ENCODE data around the gene JARID2. TPM values are rescaled to one million over a fixed set of nuclear protein-coding genes. Genes with fewer than 3 reads are reported as not detected.

The JARID2 gene
- total RNA-seq, 3 donors from 2014 or later: 10.5 to 13.9 (median 11.5) TPM

DNA sequence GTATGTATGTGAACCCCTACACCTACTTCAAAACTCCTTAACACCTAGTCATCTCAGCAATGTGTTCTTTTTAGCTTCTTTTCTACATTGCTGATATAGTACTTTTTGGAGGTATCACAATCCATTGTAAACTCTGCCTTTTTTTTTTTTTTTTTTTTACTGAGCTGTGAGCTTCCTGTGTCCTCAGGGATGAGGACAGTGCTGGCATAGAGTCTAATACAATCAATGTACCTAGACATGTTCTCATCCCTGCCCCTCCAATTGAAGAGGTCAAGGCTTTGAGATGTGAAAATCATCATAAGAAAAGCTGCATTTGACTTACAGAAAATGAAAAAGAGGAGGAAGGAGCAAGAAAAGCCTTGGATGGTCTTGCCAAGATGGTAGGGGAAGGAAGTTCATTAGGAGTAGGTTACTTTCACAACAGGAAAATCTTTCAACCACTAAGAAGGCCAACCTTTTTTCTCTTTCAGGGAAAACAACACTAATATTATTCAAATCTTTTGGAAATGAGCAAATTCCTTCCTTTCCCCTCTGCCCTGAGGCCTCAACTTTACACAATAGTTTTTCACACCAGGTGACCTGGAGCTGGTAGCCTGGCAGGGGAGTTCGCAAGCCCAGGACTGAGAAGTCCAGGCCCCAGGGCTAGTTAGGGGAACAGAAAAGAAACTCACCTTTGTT lies 2.8 kb upstream of the JARID2 start:
- Histone ChIP-seq H3K27me3 (no peaks in the 10 kb centered on the region), H3K4me1 (no peaks in the 10 kb centered on the region), H3K4me3 (no peak overlapping the region), H3K27ac (peak overlapping the region; percentile 96 to 98), H3K9me3 (no peaks in the 10 kb centered on the region), H3K36me3 (no peaks in the 10 kb centered on the region)
- TF ChIP-seq, protein P1, sequence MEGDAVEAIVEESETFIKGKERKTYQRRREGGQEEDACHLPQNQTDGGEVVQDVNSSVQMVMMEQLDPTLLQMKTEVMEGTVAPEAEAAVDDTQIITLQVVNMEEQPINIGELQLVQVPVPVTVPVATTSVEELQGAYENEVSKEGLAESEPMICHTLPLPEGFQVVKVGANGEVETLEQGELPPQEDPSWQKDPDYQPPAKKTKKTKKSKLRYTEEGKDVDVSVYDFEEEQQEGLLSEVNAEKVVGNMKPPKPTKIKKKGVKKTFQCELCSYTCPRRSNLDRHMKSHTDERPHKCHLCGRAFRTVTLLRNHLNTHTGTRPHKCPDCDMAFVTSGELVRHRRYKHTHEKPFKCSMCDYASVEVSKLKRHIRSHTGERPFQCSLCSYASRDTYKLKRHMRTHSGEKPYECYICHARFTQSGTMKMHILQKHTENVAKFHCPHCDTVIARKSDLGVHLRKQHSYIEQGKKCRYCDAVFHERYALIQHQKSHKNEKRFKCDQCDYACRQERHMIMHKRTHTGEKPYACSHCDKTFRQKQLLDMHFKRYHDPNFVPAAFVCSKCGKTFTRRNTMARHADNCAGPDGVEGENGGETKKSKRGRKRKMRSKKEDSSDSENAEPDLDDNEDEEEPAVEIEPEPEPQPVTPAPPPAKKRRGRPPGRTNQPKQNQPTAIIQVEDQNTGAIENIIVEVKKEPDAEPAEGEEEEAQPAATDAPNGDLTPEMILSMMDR (IDR thresholded peaks at IDR 0.05): no peak
- TF ChIP-seq POLR2AphosphoS5 (IDR thresholded peaks at IDR 0.05) (no peak), POLR2A (IDR thresholded peaks at IDR 0.05) (no peak)
- intact Hi-C loops (cut with DNase I; ENCODE audit: low total_unique reads): no loop called here
- no peak for DNase-seq (ENCODE audit: low spot score in 2 of 2)

DNA sequence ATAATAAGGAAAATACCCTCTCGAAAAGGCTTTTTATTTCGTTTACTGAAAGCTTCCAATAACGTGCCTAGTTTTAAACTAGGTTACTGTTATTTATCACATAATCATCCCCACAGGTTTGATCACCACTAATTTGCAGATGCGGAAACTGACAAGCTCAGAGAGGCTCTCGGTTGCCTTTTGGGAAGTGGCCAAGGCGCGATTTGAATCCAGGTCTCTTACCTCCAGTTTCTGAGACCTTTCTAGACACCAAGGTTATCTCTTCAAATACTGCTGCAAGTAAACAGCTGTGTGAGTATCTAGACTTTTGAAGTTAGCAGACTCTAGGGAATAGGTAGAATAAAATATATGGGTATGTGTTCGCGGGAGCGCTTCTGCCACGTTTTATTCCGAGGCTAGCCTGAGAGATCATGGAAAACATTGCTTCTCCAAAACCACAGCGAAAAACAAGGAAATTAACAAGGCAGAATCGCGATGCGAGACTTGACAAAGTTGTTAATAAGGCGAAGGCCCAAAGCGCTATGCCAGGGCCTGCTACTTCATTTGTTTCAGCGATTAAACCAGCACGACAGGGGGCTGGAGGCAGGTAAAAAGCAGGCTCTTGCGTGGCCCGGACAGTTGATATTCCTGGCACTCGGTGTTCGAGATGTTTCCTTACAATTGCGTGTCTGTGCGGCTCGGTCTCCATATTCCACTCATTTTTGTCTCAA lies 1.8 kb upstream of the JARID2 start:
- peak overlapping the region; percentile 77 to 95 (median 92) for H3K4me3 ChIP-seq
- no peaks in the 10 kb centered on the region for H3K27me3 ChIP-seq
- no peaks in the 10 kb centered on the region for H3K9me3 ChIP-seq
- H3K4me1 ChIP-seq: no peaks in the 10 kb centered on the region
- DNase-seq (ENCODE audit: low spot score in 2 of 2): no peak
- intact Hi-C loops (cut with DNase I; ENCODE audit: low total_unique reads): no loop called here
- H3K36me3 ChIP-seq: no peaks in the 10 kb centered on the region
- peak overlapping the region; percentile 96 to 98 for H3K27ac ChIP-seq
- no peak for TF ChIP-seq POLR2A (IDR thresholded peaks at IDR 0.05)
- no peak for TF ChIP-seq POLR2AphosphoS5 (IDR thresholded peaks at IDR 0.05)
- TF ChIP-seq, protein P1 (IDR thresholded peaks at IDR 0.05): no peak

DNA sequence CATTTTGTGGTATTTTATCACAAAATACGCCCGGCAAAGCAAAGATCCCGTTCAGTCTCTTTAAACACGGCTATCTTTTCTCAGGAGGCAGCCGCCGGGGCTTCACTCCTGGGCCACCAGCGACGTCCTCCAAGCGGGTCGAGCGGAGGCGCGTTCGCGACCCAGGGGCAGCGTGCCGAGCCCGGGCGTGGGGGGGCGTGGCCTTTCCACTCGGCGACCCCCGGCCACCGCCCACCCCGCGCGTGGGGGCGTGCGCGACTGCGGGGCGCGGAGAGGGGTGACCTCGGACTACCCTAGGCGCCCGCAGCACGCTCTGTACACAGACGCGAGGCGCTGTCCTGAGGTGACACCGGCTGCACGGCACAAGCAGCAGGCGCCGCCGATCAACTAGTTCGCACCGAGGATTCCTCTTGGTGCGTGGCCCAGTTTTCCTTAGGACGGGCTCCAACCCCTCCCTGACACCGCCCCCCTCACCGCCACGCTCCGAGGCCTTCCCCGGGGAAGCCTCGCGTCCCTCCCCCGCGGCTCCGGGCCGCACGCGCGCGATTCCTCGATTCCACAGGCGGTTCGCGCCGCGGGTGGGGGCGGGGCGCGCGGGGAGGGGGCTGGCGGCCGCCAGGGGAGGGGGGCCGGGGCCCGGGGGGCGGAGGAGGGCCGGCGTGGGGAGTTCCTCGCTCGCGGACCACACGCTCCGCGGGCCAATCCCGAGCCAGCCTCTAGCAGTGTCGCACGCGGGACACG lies 1.1 kb upstream of the JARID2 start:
- Histone ChIP-seq H3K27ac (peak overlapping the region; percentile 96 to 98), H3K9me3 (no peaks in the 10 kb centered on the region), H3K36me3 (no peaks in the 10 kb centered on the region), H3K27me3 (no peaks in the 10 kb centered on the region), H3K4me1 (no peaks in the 10 kb centered on the region), H3K4me3 (peak overlapping the region; percentile 77 to 95 (median 92))
- DNase-seq (ENCODE audit: low spot score in 2 of 2): peak; percentile 74 to 76
- TF ChIP-seq POLR2AphosphoS5 (IDR thresholded peaks at IDR 0.05): no peak
- TF ChIP-seq POLR2A (IDR thresholded peaks at IDR 0.05): no peak
- TF ChIP-seq, protein P1 (IDR thresholded peaks at IDR 0.05): no peak
- intact Hi-C loops (cut with DNase I; ENCODE audit: low total_unique reads): no loop called here

DNA sequence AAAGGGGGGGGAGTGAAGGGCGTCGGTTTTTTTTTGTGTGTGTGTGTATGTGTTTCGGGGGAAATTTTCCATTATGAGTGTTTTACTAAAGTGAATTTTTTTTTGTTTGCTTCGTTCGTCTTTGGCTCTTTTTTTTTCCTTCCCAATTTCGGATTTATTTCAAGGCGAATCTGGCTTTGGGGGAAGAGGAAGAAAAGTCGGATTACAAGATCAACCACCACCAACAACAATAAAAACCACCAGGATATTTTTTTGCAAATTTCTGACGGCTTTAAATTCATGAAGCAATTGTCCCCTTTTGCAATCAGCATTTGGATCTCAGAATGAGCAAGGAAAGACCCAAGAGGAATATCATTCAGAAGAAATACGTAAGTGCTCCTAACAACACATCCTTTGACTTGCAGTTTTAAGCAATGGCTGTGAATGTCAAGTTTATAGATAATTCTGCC lies 372 bp downstream of the JARID2 start:
- no peaks in the 10 kb centered on the region for H3K9me3 ChIP-seq
- no peaks in the 10 kb centered on the region for H3K27me3 ChIP-seq
- TF ChIP-seq POLR2A (IDR thresholded peaks at IDR 0.05): no peak
- no peaks in the 10 kb centered on the region for H3K4me1 ChIP-seq
- H3K4me3 ChIP-seq: peak overlapping the region; percentile 77 to 95 (median 92)
- H3K36me3 ChIP-seq: no peaks in the 10 kb centered on the region
- intact Hi-C loops (cut with DNase I; ENCODE audit: low total_unique reads): no loop called here
- DNase-seq (ENCODE audit: low spot score in 2 of 2): no peak
- H3K27ac ChIP-seq: peak overlapping the region; percentile 96 to 98

DNA sequence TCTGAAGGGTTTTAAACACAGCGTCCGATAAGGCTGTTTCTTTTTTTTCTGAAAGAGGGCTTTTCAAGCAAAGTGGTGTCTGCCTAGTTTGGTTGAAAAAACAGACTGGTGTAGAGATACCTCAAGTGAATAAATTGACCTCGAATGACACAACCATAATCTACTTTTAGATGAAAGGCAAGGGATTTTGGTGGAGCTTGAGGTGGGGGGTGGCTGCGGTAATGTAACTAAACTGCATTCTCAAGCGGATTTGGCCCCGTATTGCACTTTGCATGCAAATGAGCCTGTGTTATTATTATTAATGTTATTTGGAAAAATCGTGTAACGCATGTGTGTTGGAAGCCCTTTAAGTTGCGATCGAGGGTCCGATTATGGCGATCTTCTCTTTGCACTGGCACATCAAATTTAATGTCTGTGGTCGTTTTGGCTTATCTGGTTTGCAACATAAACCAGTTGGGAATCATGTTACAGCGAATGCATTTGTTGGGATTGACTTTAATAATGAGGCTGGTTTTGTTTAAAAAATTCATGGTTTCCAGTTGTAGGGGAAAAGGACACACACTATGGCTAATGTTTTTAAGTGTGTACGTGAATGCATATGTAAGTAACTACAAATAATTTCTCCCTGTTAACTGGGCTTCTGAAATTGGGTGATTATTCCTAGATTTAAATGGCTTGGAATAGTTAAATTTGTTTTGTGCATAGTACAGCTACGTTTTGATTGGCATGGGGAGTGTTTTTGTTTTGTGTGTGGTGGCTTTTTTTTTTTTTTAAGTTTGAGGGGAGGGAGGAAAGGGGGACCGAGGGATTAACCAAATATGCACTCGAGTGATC lies 1.0 kb downstream of the JARID2 start:
- Histone ChIP-seq H3K27me3 (no peaks in the 10 kb centered on the region), H3K9me3 (no peaks in the 10 kb centered on the region), H3K4me3 (peak overlapping the region; percentile 77 to 95 (median 92)), H3K27ac (peak overlapping the region in 1 of 2 donors; percentile 96), H3K36me3 (no peaks in the 10 kb centered on the region), H3K4me1 (peaks cover 0 to 3% of the 10 kb centered on the region in 2 donors)
- intact Hi-C loops (cut with DNase I; ENCODE audit: low total_unique reads): no loop called here
- TF ChIP-seq, protein P1 (IDR thresholded peaks at IDR 0.05): no peak
- TF ChIP-seq POLR2AphosphoS5 (IDR thresholded peaks at IDR 0.05) (no peak), POLR2A (IDR thresholded peaks at IDR 0.05) (no peak)
- no peak for DNase-seq (ENCODE audit: low spot score in 2 of 2)

Data from breast epithelium (tissue), 4 donors.